Fibroblast of lung (primary cell): ENCODE results near the gene PHF2.

Source experiments
- CTCF ChIP-seq, 2 donors: IDR thresholded peaks in 1 of 2; conservative IDR thresholded peaks in 1 of 2; 1 replicate in 1 of 2; 2 replicates in 1 of 2; pipeline ENCODE4 v1.5.1; 2011 to 2012; ENCODE audit warnings: low read length in 2 of 2, control low read depth in 1 of 2, inconsistent platforms in 1 of 2, low read depth in 1 of 2, mild to moderate bottlenecking in 1 of 2
- EZH2 ChIP-seq: IDR thresholded peaks from 2 replicates; pipeline ENCODE4 v1.5.1; 2012; ENCODE audit warnings: low read length, control low read depth, mild to moderate bottlenecking; ENCODE audit errors: missing control alignments

- TF ChIP-seq CTCF (conservative IDR thresholded peaks at IDR 0.05 in 1 of 2, IDR thresholded peaks at IDR 0.05 in 1 of 2; ENCODE audit: low read depth in 1 of 2, low read length in 2 of 2) (no peak), EZH2 (no peak)
These were observed 16.8 kb downstream of the PHF2 start for GRCh38 chr9:93593144-93593658.
